ENCODE results near the gene SMC1B. TPM values are rescaled to one million over a fixed set of nuclear protein-coding genes. Genes with fewer than 3 reads are reported as not detected.

Gene SMC1B
- total and polyA plus RNA-seq, 2 experiments from 2014 or later: 0.10 TPM; not detected in 1

DNA sequence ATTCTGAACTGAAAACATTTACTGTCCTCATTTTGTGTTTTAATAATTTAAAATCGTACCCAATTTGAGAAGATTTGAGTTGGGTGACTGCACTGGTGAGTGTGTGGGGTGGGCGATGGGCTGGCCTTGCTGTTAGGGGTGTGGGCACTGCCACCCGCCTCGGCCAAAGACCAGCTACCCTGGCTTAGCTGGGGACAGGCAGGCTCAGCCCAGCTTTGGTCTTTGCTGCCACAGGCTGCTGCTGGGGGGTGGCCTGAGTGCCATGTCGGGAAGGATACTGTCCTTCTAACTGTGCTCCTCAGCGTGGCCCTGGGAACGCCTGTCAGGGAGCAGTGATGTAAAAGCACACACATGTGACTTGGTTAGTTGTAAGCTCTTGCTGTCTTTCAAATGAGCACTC, 81.4 kb downstream of the SMC1B start:
- TF ChIP-seq EZH2 (IDR thresholded peaks at IDR 0.05; ENCODE audit: low read depth, unreplicated experiment): no peak
- no peak for TF ChIP-seq CTCF (conservative IDR thresholded peaks at IDR 0.05; ENCODE audit: low read depth in 2 of 2)
- TF ChIP-seq, protein P1, sequence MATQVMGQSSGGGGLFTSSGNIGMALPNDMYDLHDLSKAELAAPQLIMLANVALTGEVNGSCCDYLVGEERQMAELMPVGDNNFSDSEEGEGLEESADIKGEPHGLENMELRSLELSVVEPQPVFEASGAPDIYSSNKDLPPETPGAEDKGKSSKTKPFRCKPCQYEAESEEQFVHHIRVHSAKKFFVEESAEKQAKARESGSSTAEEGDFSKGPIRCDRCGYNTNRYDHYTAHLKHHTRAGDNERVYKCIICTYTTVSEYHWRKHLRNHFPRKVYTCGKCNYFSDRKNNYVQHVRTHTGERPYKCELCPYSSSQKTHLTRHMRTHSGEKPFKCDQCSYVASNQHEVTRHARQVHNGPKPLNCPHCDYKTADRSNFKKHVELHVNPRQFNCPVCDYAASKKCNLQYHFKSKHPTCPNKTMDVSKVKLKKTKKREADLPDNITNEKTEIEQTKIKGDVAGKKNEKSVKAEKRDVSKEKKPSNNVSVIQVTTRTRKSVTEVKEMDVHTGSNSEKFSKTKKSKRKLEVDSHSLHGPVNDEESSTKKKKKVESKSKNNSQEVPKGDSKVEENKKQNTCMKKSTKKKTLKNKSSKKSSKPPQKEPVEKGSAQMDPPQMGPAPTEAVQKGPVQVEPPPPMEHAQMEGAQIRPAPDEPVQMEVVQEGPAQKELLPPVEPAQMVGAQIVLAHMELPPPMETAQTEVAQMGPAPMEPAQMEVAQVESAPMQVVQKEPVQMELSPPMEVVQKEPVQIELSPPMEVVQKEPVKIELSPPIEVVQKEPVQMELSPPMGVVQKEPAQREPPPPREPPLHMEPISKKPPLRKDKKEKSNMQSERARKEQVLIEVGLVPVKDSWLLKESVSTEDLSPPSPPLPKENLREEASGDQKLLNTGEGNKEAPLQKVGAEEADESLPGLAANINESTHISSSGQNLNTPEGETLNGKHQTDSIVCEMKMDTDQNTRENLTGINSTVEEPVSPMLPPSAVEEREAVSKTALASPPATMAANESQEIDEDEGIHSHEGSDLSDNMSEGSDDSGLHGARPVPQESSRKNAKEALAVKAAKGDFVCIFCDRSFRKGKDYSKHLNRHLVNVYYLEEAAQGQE (IDR thresholded peaks at IDR 0.05; ENCODE audit: unreplicated experiment): no peak
- H3F3A ChIP-seq (replicated peaks; ENCODE audit: low read depth): no peaks in the 10 kb centered on the region
- peaks cover 29% of the 10 kb centered on the region for H3K36me3 Mint-ChIP-seq (ENCODE audit: low read depth)
- H4K20me1 ChIP-seq (replicated peaks; ENCODE audit: insufficient read depth): peaks cover 3% of the 10 kb centered on the region; the same call in 1 of the 2 replicates
- H3K4me3 Mint-ChIP-seq: no peak overlapping the region
- no peaks in the 10 kb centered on the region for H3K27me3 ChIP-seq (ENCODE audit: insufficient read depth)
- no peak overlapping the region for H3K27ac ChIP-seq (ENCODE audit: low read depth)
- H3K36me3 ChIP-seq (ENCODE audit: insufficient read depth): peaks cover 9% of the 10 kb centered on the region
- no peak overlapping the region for H3K4me3 ChIP-seq
- H3K79me2 ChIP-seq (replicated peaks; ENCODE audit: insufficient read depth): no peaks in the 10 kb centered on the region
- no peak overlapping the region for H3K4me2 ChIP-seq
- H3K27me3 Mint-ChIP-seq (ENCODE audit: insufficient read depth, low read depth, poor library complexity): peaks cover 5% of the 10 kb centered on the region
- H3K9me3 Mint-ChIP-seq: no peaks in the 10 kb centered on the region
- H3K4me1 Mint-ChIP-seq: no peaks in the 10 kb centered on the region
- H2AFZ ChIP-seq: no peak overlapping the region
- ATAC-seq (no peak), DNase-seq (ENCODE audit: low spot score) (no peak)
- no peak overlapping the region for H3K27ac Mint-ChIP-seq
- H3K9me2 ChIP-seq (ENCODE audit: insufficient read depth): no peaks in the 10 kb centered on the region
- H3K4me1 ChIP-seq (ENCODE audit: insufficient read depth): no peaks in the 10 kb centered on the region

DNA sequence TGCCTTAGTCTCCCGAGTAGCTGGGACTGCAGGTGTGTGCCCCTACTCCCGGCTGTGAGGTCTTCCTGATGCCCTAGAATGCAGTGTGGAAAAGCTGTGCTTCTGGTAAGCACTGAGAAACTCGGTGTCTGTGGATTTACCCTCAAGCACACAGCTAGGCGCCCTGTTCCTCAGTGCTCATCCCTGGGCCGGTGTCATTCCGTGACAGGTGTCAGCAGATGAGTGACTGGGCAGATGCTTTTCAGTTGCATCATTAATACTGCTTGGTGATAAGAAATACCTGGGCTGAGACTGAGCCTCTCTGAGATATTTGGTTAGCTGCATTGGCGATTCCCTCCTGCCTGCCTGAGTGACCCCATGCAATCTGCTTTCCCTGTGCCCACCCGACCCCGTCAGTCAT, 81.9 kb downstream of the SMC1B start:
- H2AFZ ChIP-seq: no peak overlapping the region
- Mint-ChIP-seq H3K27me3 (ENCODE audit: insufficient read depth, low read depth, poor library complexity) (peaks cover 5% of the 10 kb centered on the region), H3K27ac (no peak overlapping the region), H3K4me3 (no peak overlapping the region), H3K36me3 (ENCODE audit: low read depth) (peaks cover 28% of the 10 kb centered on the region), H3K9me3 (no peaks in the 10 kb centered on the region), H3K4me1 (no peaks in the 10 kb centered on the region)
- H3F3A ChIP-seq (replicated peaks; ENCODE audit: low read depth): no peaks in the 10 kb centered on the region
- no peak overlapping the region for H3K4me3 ChIP-seq
- no peaks in the 10 kb centered on the region for H3K4me1 ChIP-seq (ENCODE audit: insufficient read depth)
- TF ChIP-seq ZNF114 (CRISPR knock-in tag; IDR thresholded peaks at IDR 0.05): no peak
- TF ChIP-seq, protein P2, sequence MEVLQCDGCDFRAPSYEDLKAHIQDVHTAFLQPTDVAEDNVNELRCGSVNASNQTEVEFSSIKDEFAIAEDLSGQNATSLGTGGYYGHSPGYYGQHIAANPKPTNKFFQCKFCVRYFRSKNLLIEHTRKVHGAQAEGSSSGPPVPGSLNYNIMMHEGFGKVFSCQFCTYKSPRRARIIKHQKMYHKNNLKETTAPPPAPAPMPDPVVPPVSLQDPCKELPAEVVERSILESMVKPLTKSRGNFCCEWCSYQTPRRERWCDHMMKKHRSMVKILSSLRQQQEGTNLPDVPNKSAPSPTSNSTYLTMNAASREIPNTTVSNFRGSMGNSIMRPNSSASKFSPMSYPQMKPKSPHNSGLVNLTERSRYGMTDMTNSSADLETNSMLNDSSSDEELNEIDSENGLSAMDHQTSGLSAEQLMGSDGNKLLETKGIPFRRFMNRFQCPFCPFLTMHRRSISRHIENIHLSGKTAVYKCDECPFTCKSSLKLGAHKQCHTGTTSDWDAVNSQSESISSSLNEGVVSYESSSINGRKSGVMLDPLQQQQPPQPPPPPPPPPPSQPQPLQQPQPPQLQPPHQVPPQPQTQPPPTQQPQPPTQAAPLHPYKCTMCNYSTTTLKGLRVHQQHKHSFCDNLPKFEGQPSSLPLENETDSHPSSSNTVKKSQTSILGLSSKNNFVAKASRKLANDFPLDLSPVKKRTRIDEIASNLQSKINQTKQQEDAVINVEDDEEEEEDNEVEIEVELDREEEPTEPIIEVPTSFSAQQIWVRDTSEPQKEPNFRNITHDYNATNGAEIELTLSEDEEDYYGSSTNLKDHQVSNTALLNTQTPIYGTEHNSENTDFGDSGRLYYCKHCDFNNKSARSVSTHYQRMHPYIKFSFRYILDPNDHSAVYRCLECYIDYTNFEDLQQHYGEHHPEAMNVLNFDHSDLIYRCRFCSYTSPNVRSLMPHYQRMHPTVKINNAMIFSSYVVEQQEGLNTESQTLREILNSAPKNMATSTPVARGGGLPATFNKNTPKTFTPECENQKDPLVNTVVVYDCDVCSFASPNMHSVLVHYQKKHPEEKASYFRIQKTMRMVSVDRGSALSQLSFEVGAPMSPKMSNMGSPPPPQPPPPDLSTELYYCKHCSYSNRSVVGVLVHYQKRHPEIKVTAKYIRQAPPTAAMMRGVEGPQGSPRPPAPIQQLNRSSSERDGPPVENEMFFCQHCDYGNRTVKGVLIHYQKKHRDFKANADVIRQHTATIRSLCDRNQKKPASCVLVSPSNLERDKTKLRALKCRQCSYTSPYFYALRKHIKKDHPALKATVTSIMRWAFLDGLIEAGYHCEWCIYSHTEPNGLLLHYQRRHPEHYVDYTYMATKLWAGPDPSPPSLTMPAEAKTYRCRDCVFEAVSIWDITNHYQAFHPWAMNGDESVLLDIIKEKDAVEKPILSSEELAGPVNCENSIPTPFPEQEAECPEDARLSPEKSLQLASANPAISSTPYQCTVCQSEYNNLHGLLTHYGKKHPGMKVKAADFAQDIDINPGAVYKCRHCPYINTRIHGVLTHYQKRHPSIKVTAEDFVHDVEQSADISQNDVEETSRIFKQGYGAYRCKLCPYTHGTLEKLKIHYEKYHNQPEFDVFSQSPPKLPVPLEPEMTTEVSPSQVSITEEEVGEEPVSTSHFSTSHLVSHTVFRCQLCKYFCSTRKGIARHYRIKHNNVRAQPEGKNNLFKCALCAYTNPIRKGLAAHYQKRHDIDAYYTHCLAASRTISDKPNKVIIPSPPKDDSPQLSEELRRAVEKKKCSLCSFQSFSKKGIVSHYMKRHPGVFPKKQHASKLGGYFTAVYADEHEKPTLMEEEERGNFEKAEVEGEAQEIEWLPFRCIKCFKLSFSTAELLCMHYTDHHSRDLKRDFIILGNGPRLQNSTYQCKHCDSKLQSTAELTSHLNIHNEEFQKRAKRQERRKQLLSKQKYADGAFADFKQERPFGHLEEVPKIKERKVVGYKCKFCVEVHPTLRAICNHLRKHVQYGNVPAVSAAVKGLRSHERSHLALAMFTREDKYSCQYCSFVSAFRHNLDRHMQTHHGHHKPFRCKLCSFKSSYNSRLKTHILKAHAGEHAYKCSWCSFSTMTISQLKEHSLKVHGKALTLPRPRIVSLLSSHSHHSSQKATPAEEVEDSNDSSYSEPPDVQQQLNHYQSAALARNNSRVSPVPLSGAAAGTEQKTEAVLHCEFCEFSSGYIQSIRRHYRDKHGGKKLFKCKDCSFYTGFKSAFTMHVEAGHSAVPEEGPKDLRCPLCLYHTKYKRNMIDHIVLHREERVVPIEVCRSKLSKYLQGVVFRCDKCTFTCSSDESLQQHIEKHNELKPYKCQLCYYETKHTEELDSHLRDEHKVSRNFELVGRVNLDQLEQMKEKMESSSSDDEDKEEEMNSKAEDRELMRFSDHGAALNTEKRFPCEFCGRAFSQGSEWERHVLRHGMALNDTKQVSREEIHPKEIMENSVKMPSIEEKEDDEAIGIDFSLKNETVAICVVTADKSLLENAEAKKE (CRISPR knock-in tag; IDR thresholded peaks at IDR 0.05): no peak
- no peak for TF ChIP-seq EZH2 (IDR thresholded peaks at IDR 0.05; ENCODE audit: low read depth, unreplicated experiment)
- TF ChIP-seq NANOG (IDR thresholded peaks at IDR 0.05; ENCODE audit: borderline replicate concordance): no peak
- TF ChIP-seq ETS1 (IDR thresholded peaks at IDR 0.05): no peak
- no peak for TF ChIP-seq CREB1 (CRISPR knock-in tag; IDR thresholded peaks at IDR 0.05; ENCODE audit: low read depth)
- no peak overlapping the region for H3K27ac ChIP-seq (ENCODE audit: low read depth)
- no peak for DNase-seq (ENCODE audit: low spot score)
- H3K9me2 ChIP-seq (ENCODE audit: insufficient read depth): no peaks in the 10 kb centered on the region
- H3K36me3 ChIP-seq (ENCODE audit: insufficient read depth): peaks cover 9% of the 10 kb centered on the region
- H3K79me2 ChIP-seq (replicated peaks; ENCODE audit: insufficient read depth): no peaks in the 10 kb centered on the region
- H3K4me2 ChIP-seq: no peak overlapping the region
- peaks cover 3% of the 10 kb centered on the region; the same call in 1 of the 2 replicates for H4K20me1 ChIP-seq (replicated peaks; ENCODE audit: insufficient read depth)
- no peak for ATAC-seq
- H3K27me3 ChIP-seq (ENCODE audit: insufficient read depth): no peaks in the 10 kb centered on the region
